ENCODE data around the gene MRFAP1L1.

- TF ChIP-seq, protein P1, sequence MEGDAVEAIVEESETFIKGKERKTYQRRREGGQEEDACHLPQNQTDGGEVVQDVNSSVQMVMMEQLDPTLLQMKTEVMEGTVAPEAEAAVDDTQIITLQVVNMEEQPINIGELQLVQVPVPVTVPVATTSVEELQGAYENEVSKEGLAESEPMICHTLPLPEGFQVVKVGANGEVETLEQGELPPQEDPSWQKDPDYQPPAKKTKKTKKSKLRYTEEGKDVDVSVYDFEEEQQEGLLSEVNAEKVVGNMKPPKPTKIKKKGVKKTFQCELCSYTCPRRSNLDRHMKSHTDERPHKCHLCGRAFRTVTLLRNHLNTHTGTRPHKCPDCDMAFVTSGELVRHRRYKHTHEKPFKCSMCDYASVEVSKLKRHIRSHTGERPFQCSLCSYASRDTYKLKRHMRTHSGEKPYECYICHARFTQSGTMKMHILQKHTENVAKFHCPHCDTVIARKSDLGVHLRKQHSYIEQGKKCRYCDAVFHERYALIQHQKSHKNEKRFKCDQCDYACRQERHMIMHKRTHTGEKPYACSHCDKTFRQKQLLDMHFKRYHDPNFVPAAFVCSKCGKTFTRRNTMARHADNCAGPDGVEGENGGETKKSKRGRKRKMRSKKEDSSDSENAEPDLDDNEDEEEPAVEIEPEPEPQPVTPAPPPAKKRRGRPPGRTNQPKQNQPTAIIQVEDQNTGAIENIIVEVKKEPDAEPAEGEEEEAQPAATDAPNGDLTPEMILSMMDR (IDR thresholded peaks at IDR 0.05; ENCODE audit: low read depth, low read length, poor library complexity, severe bottlenecking), result peak; percentile 11
- TF ChIP-seq EZH2phosphoT487 (IDR thresholded peaks at IDR 0.05; ENCODE audit: borderline replicate concordance, low read length), result no peak
Observed at GRCh38 chr4:6680372-6681034, 29.2 kb downstream of the MRFAP1L1 start.

Measured in DOHH2 (cell line).